ENCODE data around the gene CENPT.

CENPT gene

DNA sequence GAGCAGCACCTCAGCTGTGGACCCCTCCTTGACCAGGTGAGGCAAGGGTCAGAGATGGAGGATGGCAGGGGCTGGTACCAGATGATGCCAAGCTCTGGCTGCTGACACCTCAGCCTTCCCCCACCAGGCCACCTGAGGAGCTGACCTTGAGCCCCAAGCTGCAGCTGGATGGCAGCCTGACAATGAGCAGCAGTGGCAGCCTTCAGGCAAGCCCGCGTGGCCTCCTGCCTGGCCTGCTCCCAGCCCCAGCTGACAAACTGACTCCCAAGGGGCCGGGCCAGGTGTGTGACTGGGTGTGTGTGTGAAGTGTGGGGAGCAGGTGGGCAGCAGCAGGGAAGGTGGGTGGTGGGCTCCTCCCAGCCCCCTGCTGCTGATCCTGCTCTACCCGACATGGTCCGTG lies 32.4 kb upstream of the CENPT start:
- no CpG with 5 or more reads among the region's 5 CpGs for WGBS, 2 donors (ENCODE audit: extremely low coverage in 2 of 2, insufficient read length in 2 of 2, insufficient replicate concordance in 1 of 2)
- H2BK120ac ChIP-seq (ENCODE audit: low read depth, low read length), result no peak overlapping the region
- H3K14ac ChIP-seq (ENCODE audit: low read length), result no peak overlapping the region
- no peak overlapping the region for H3K4ac ChIP-seq (ENCODE audit: low read length)
- no peak overlapping the region for H2AK5ac ChIP-seq (ENCODE audit: low read depth, low read length)
- H2AFZ ChIP-seq (ENCODE audit: low read length), result no peak overlapping the region
- no peak overlapping the region for H3K4me2 ChIP-seq (ENCODE audit: insufficient read depth, low read length, poor library complexity, severe bottlenecking)
- H3K27me3 ChIP-seq (ENCODE audit: control insufficient read depth in 3 of 3, insufficient read depth in 3 of 3, low read depth in 1 of 3, low read length in 3 of 3), result no peaks in the 10 kb centered on the region
- H2BK15ac ChIP-seq (ENCODE audit: low read length), result no peak overlapping the region
- H3K36me3 ChIP-seq (replicated peaks in 1 of 2; ENCODE audit: control insufficient read depth in 2 of 2, insufficient read depth in 2 of 2, low read length in 2 of 2), result peaks cover 77 to 98% of the 10 kb centered on the region in 2 donors
- no peak overlapping the region for H2BK12ac ChIP-seq (ENCODE audit: low read length)
- H3K9ac ChIP-seq (ENCODE audit: low read depth, low read length, poor library complexity), result no peak overlapping the region
- no peak overlapping the region for H3K4me3 ChIP-seq (ENCODE audit: low read length in 2 of 2)
- no peak overlapping the region for H2BK5ac ChIP-seq (ENCODE audit: low read length)
- H3K23ac ChIP-seq (ENCODE audit: low read depth, low read length, poor library complexity), result no peak overlapping the region
- no peak for DNase-seq (ENCODE audit: low spot score)
- no peak overlapping the region for H4K8ac ChIP-seq (ENCODE audit: low read depth, low read length)
- no peak overlapping the region for H3K18ac ChIP-seq (ENCODE audit: low read length)
- H3K27ac ChIP-seq (replicated peaks; ENCODE audit: low read length), result no peak overlapping the region
- H3K9me3 ChIP-seq (replicated peaks in 1 of 2; ENCODE audit: control insufficient read depth in 2 of 2, insufficient read depth in 1 of 2, low read depth in 1 of 2, low read length in 2 of 2), result peaks cover 0 to 1% of the 10 kb centered on the region in 2 donors
- peaks cover 8% of the 10 kb centered on the region for H3K79me1 ChIP-seq (ENCODE audit: low read depth, low read length)
- H4K91ac ChIP-seq (ENCODE audit: low read depth, low read length, poor library complexity), result no peak overlapping the region
- H3K4me1 ChIP-seq (ENCODE audit: control insufficient read depth in 2 of 2, insufficient read depth in 1 of 2, low read depth in 1 of 2, low read length in 2 of 2), result peaks cover 0 to 2% of the 10 kb centered on the region in 2 donors

DNA sequence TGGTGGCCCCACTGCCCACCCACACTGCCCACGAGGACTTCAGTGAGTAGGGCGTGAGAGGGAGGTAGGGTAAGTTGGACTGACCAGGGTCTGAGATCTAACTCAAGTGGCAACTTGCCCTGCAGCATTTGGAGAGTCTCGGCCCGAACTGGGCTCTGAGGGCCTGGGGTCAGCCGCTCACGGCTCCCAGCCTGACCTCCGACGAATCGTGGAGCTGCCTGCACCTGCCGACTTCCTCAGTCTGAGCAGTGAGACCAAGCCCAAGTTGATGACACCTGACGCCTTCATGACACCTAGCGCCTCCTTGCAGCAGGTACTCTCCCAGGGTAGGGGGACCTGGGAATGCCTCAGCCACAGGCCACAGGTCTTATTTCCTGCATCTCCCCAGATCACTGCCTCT lies 32.0 kb upstream of the CENPT start:
- no peaks in the 10 kb centered on the region for H3K27me3 ChIP-seq (ENCODE audit: control insufficient read depth in 3 of 3, insufficient read depth in 3 of 3, low read depth in 1 of 3, low read length in 3 of 3)
- no peak overlapping the region for H2BK5ac ChIP-seq (ENCODE audit: low read length)
- no peak overlapping the region for H2AFZ ChIP-seq (ENCODE audit: low read length)
- H3K36me3 ChIP-seq (replicated peaks in 1 of 2; ENCODE audit: control insufficient read depth in 2 of 2, insufficient read depth in 2 of 2, low read length in 2 of 2), result peaks cover 77 to 95% of the 10 kb centered on the region in 2 donors
- H3K23ac ChIP-seq (ENCODE audit: low read depth, low read length, poor library complexity), result no peak overlapping the region
- H4K91ac ChIP-seq (ENCODE audit: low read depth, low read length, poor library complexity), result no peak overlapping the region
- peaks cover 0 to 1% of the 10 kb centered on the region in 2 donors for H3K9me3 ChIP-seq (replicated peaks in 1 of 2; ENCODE audit: control insufficient read depth in 2 of 2, insufficient read depth in 1 of 2, low read depth in 1 of 2, low read length in 2 of 2)
- H2BK15ac ChIP-seq (ENCODE audit: low read length), result no peak overlapping the region
- no peak overlapping the region for H3K4ac ChIP-seq (ENCODE audit: low read length)
- no peak overlapping the region for H3K18ac ChIP-seq (ENCODE audit: low read length)
- H2AK5ac ChIP-seq (ENCODE audit: low read depth, low read length), result no peak overlapping the region
- H3K4me2 ChIP-seq (ENCODE audit: insufficient read depth, low read length, poor library complexity, severe bottlenecking), result no peak overlapping the region
- H2BK12ac ChIP-seq (ENCODE audit: low read length), result no peak overlapping the region
- H3K79me1 ChIP-seq (ENCODE audit: low read depth, low read length), result peaks cover 9% of the 10 kb centered on the region
- H2BK120ac ChIP-seq (ENCODE audit: low read depth, low read length), result no peak overlapping the region
- no CpG with 5 or more reads among the region's 12 CpGs for WGBS, 2 donors (ENCODE audit: extremely low coverage in 2 of 2, insufficient read length in 2 of 2, insufficient replicate concordance in 1 of 2)
- H3K27ac ChIP-seq (replicated peaks; ENCODE audit: low read length), result no peak overlapping the region
- peaks cover 0 to 2% of the 10 kb centered on the region in 2 donors for H3K4me1 ChIP-seq (ENCODE audit: control insufficient read depth in 2 of 2, insufficient read depth in 1 of 2, low read depth in 1 of 2, low read length in 2 of 2)
- no peak overlapping the region for H3K14ac ChIP-seq (ENCODE audit: low read length)
- H4K8ac ChIP-seq (ENCODE audit: low read depth, low read length), result no peak overlapping the region
- DNase-seq (ENCODE audit: low spot score), result no peak
- H3K9ac ChIP-seq (ENCODE audit: low read depth, low read length, poor library complexity), result no peak overlapping the region
- H3K4me3 ChIP-seq (ENCODE audit: low read length in 2 of 2), result no peak overlapping the region

DNA sequence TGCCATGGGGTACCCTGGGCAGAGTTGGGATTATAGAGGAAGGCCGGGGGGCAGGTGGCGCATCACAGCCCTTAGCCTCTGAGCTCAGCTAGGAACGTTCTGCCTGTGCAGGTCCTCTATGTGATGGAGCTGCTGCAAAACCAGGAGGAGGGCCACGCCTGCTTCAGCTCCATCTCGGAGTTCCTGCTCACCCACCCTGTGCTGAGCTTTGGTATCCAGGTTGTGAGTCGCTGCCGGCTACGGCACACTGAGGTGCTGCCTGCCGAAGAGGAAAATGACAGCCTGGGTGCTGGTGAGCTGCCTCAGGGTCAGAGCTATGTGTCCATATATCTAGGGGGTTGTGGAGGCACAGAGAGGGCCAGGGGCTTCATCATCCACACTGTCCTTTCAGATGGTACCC lies 31.4 kb upstream of the CENPT start:
- no peak overlapping the region for H3K9ac ChIP-seq (ENCODE audit: low read depth, low read length, poor library complexity)
- peaks cover 0 to 1% of the 10 kb centered on the region in 2 donors for H3K9me3 ChIP-seq (replicated peaks in 1 of 2; ENCODE audit: control insufficient read depth in 2 of 2, insufficient read depth in 1 of 2, low read depth in 1 of 2, low read length in 2 of 2)
- no peak overlapping the region for H2BK5ac ChIP-seq (ENCODE audit: low read length)
- H3K18ac ChIP-seq (ENCODE audit: low read length), result no peak overlapping the region
- H3K4ac ChIP-seq (ENCODE audit: low read length), result no peak overlapping the region
- H3K36me3 ChIP-seq (replicated peaks in 1 of 2; ENCODE audit: control insufficient read depth in 2 of 2, insufficient read depth in 2 of 2, low read length in 2 of 2), result peaks cover 73 to 91% of the 10 kb centered on the region in 2 donors
- H3K14ac ChIP-seq (ENCODE audit: low read length), result no peak overlapping the region
- no peak overlapping the region for H2AK5ac ChIP-seq (ENCODE audit: low read depth, low read length)
- H2BK120ac ChIP-seq (ENCODE audit: low read depth, low read length), result no peak overlapping the region
- no peak overlapping the region for H2BK12ac ChIP-seq (ENCODE audit: low read length)
- H3K4me2 ChIP-seq (ENCODE audit: insufficient read depth, low read length, poor library complexity, severe bottlenecking), result no peak overlapping the region
- no peak overlapping the region for H3K27ac ChIP-seq (replicated peaks; ENCODE audit: low read length)
- no peak overlapping the region for H4K91ac ChIP-seq (ENCODE audit: low read depth, low read length, poor library complexity)
- H3K79me1 ChIP-seq (ENCODE audit: low read depth, low read length), result peaks cover 14% of the 10 kb centered on the region
- H3K27me3 ChIP-seq (ENCODE audit: control insufficient read depth in 3 of 3, insufficient read depth in 3 of 3, low read depth in 1 of 3, low read length in 3 of 3), result no peaks in the 10 kb centered on the region
- H3K4me1 ChIP-seq (ENCODE audit: control insufficient read depth in 2 of 2, insufficient read depth in 1 of 2, low read depth in 1 of 2, low read length in 2 of 2), result peaks cover 4 to 6% of the 10 kb centered on the region in 2 donors
- H2BK15ac ChIP-seq (ENCODE audit: low read length), result no peak overlapping the region
- no peak for DNase-seq (ENCODE audit: low spot score)
- no peak overlapping the region for H3K4me3 ChIP-seq (ENCODE audit: low read length in 2 of 2)
- H2AFZ ChIP-seq (ENCODE audit: low read length), result no peak overlapping the region
- WGBS, 2 donors (ENCODE audit: extremely low coverage in 2 of 2, insufficient read length in 2 of 2, insufficient replicate concordance in 1 of 2), result no CpG with 5 or more reads among the region's 9 CpGs
- no peak overlapping the region for H4K8ac ChIP-seq (ENCODE audit: low read depth, low read length)
- H3K23ac ChIP-seq (ENCODE audit: low read depth, low read length, poor library complexity), result no peak overlapping the region

DNA sequence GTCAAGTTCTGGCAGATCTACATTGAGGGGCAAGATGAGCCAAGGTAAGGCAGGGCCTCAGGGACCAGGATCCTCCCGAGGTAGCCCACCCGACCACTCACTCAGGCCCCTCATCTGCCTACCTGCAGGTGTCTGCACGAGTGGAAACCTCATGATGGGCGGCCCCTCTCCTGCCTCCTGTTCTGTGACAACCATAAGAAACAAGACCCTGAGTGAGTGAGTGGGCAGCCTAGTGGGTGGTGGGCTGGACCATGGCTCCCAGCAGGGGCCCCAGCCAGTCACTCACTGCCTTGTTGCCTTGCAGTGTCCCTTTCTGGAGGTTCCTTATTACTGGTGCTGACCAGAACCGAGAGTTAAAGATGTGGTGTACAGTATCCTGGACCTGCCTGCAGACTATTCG lies 30.7 kb upstream of the CENPT start:
- Histone ChIP-seq H3K4me1 (ENCODE audit: control insufficient read depth in 2 of 2, insufficient read depth in 1 of 2, low read depth in 1 of 2, low read length in 2 of 2) (peaks cover 7 to 8% of the 10 kb centered on the region in 2 donors), H4K91ac (ENCODE audit: low read depth, low read length, poor library complexity) (no peak overlapping the region), H2BK15ac (ENCODE audit: low read length) (no peak overlapping the region), H2AK5ac (ENCODE audit: low read depth, low read length) (no peak overlapping the region), H3K23ac (ENCODE audit: low read depth, low read length, poor library complexity) (no peak overlapping the region), H2AFZ (ENCODE audit: low read length) (no peak overlapping the region), H3K9ac (ENCODE audit: low read depth, low read length, poor library complexity) (no peak overlapping the region), H4K8ac (ENCODE audit: low read depth, low read length) (no peak overlapping the region), H2BK5ac (ENCODE audit: low read length) (no peak overlapping the region), H3K4me2 (ENCODE audit: insufficient read depth, low read length, poor library complexity, severe bottlenecking) (no peak overlapping the region), H3K18ac (ENCODE audit: low read length) (no peak overlapping the region), H2BK120ac (ENCODE audit: low read depth, low read length) (no peak overlapping the region), H3K4me3 (ENCODE audit: low read length in 2 of 2) (no peak overlapping the region), H3K4ac (ENCODE audit: low read length) (no peak overlapping the region), H3K27me3 (ENCODE audit: control insufficient read depth in 3 of 3, insufficient read depth in 3 of 3, low read depth in 1 of 3, low read length in 3 of 3) (no peaks in the 10 kb centered on the region), H3K79me1 (ENCODE audit: low read depth, low read length) (peaks cover 14% of the 10 kb centered on the region), H3K9me3 (replicated peaks in 1 of 2; ENCODE audit: control insufficient read depth in 2 of 2, insufficient read depth in 1 of 2, low read depth in 1 of 2, low read length in 2 of 2) (peaks cover 0 to 1% of the 10 kb centered on the region in 2 donors), H3K27ac (replicated peaks; ENCODE audit: low read length) (no peak overlapping the region), H3K36me3 (replicated peaks in 1 of 2; ENCODE audit: control insufficient read depth in 2 of 2, insufficient read depth in 2 of 2, low read length in 2 of 2) (peaks cover 70 to 85% of the 10 kb centered on the region in 2 donors), H2BK12ac (ENCODE audit: low read length) (no peak overlapping the region), H3K14ac (ENCODE audit: low read length) (no peak overlapping the region)
- WGBS, 2 donors (ENCODE audit: extremely low coverage in 2 of 2, insufficient read length in 2 of 2, insufficient replicate concordance in 1 of 2), result no CpG with 5 or more reads among the region's 6 CpGs
- no peak for DNase-seq (ENCODE audit: low spot score)

Measured in neuronal stem cell (in vitro differentiated cells).